GM23338 (cell line): Measurements from ENCODE around the gene PBOV1. TPM values are rescaled to one million over a fixed set of nuclear protein-coding genes. Genes with fewer than 3 reads are reported as not detected.

Experiments used
- ATAC-seq: fragments of 200-7000 bp; cut with Tn5 transposase; 3 replicates; pipeline ENCODE4 v1.9.1; 2020
- DNase-seq: peaks from one replicate; pipeline ENCODE4 v3.0.0-alpha.2; 2015; ENCODE audit warnings: low spot score
- H2AFZ ChIP-seq: fragments of 200-600 bp; sonication (generic); 2 replicates; pipeline ENCODE4 v1.8.0; 2016; ENCODE audit warnings: antibody characterized with exemption, mild to moderate bottlenecking, moderate library complexity
- H3F3A ChIP-seq: fragments of 200-600 bp; sonication (generic); replicated peaks from 2 replicates; pipeline ENCODE4 v1.8.0; 2017; ENCODE audit warnings: antibody characterized with exemption, mixed run types, low read depth
- H3K27ac ChIP-seq: fragments of 200-600 bp; sonication (generic); 2 replicates; pipeline ENCODE4 v1.6.1; 2016; ENCODE audit warnings: low read depth
- H3K27me3 ChIP-seq: fragments of 200-600 bp; sonication (generic); 2 replicates; pipeline ENCODE4 v1.8.0; 2016; ENCODE audit warnings: mild to moderate bottlenecking, mixed run types, moderate library complexity; ENCODE audit not compliant: insufficient read depth
- H3K36me3 ChIP-seq: fragments of 200-600 bp; sonication (generic); 2 replicates; pipeline ENCODE4 v1.8.0; 2016; ENCODE audit warnings: mild to moderate bottlenecking; ENCODE audit not compliant: insufficient read depth
- H3K4me1 ChIP-seq: fragments of 200-600 bp; sonication (generic); 2 replicates; pipeline ENCODE4 v1.8.0; 2016; ENCODE audit warnings: mild to moderate bottlenecking, moderate library complexity; ENCODE audit not compliant: insufficient read depth
- H3K4me2 ChIP-seq: fragments of 200-600 bp; sonication (generic); 2 replicates; pipeline ENCODE4 v1.7.1; 2017; ENCODE audit warnings: mixed run types
- H3K4me3 ChIP-seq: fragments of 200-600 bp; sonication (generic); 2 replicates; pipeline ENCODE4 v1.6.1; 2016; ENCODE audit warnings: mixed run types
- H3K79me2 ChIP-seq: fragments of 200-600 bp; sonication (generic); replicated peaks from 2 replicates; pipeline ENCODE4 v1.8.0; 2017; ENCODE audit warnings: mild to moderate bottlenecking; ENCODE audit not compliant: insufficient read depth
- H3K9me2 ChIP-seq: fragments of 200-600 bp; sonication (generic); 2 replicates; pipeline ENCODE4 v1.8.0; 2017; ENCODE audit not compliant: insufficient read depth
- H4K20me1 ChIP-seq: fragments of 200-600 bp; sonication (generic); replicated peaks from 2 replicates; pipeline ENCODE4 v1.8.0; 2017; ENCODE audit warnings: mild to moderate bottlenecking; ENCODE audit not compliant: insufficient read depth
- H3K27ac Mint-ChIP-seq: 2 replicates; pipeline ENCODE4 v1.8.0; 2020; ENCODE audit warnings: inconsistent platforms, mild to moderate bottlenecking, moderate library complexity, mixed read lengths
- H3K27me3 Mint-ChIP-seq: 3 replicates; pipeline ENCODE4 v1.8.0; 2022; ENCODE audit warnings: low read depth, mild to moderate bottlenecking, moderate library complexity, mixed read lengths, inconsistent platforms; ENCODE audit not compliant: insufficient read depth, poor library complexity
- H3K36me3 Mint-ChIP-seq: 3 replicates; pipeline ENCODE4 v1.8.0; 2021; ENCODE audit warnings: low read depth, mild to moderate bottlenecking, inconsistent platforms, moderate library complexity, mixed read lengths
- H3K4me1 Mint-ChIP-seq: 3 replicates; pipeline ENCODE4 v1.8.0; 2020; ENCODE audit warnings: mild to moderate bottlenecking, inconsistent platforms, mixed read lengths
- H3K4me3 Mint-ChIP-seq: 3 replicates; pipeline ENCODE4 v1.8.0; 2021; ENCODE audit warnings: moderate library complexity, mild to moderate bottlenecking, inconsistent platforms, mixed read lengths
- H3K9me3 Mint-ChIP-seq: 3 replicates; pipeline ENCODE4 v1.8.0; 2020; ENCODE audit warnings: moderate library complexity, mild to moderate bottlenecking, inconsistent platforms, mixed read lengths
- CREB1 ChIP-seq: fragments of 250-450 bp; sonication (Bioruptor Pico); IDR thresholded peaks from 2 replicates; pipeline ENCODE4 v1.5.0; 2020; ENCODE audit warnings: low read depth, mild to moderate bottlenecking, moderate library complexity
- CTCF ChIP-seq, 2 experiments: fragments of 200-600 bp in 1 of 2; sonication (generic) in 1 of 2; conservative IDR thresholded peaks; 2 replicates each; pipeline versions ENCODE4 v1.5.1 to v1.6.1; 2016 to 2017; ENCODE audit warnings: antibody characterized with exemption in 2 of 2, low read depth in 2 of 2, mild to moderate bottlenecking in 2 of 2, moderate library complexity in 1 of 2
- EZH2phosphoT487 ChIP-seq: fragments of 200-600 bp; sonication (generic); IDR thresholded peaks from one replicate; pipeline ENCODE4 v1.8.1; 2018; ENCODE audit warnings: antibody characterized with exemption; ENCODE audit not compliant: unreplicated experiment
- NANOG ChIP-seq: IDR thresholded peaks from 2 replicates; pipeline ENCODE4 v1.6.1; 2016; ENCODE audit warnings: antibody characterized with exemption, borderline replicate concordance
- REST ChIP-seq: IDR thresholded peaks from one replicate; pipeline ENCODE4 v1.6.1; 2018; ENCODE audit warnings: antibody characterized with exemption; ENCODE audit not compliant: unreplicated experiment
- ZNF114 ChIP-seq: fragments of 250-450 bp; sonication (Bioruptor Pico); IDR thresholded peaks from 2 replicates; pipeline ENCODE4 v1.5.0; 2020; ENCODE audit warnings: mild to moderate bottlenecking, moderate library complexity
- ZNF331 ChIP-seq: fragments of 250-450 bp; sonication (Bioruptor Pico); IDR thresholded peaks from 2 replicates; pipeline ENCODE4 v1.5.0; 2020; ENCODE audit warnings: low read depth, mild to moderate bottlenecking, moderate library complexity
- polyA plus RNA-seq: library from polyadenylated mRNA; unstranded; fragments of >200 nt; fragmentation: Nextera tagmentation; extraction: Ambion mirVana; gene quantifications from 2 replicates; pipeline ENCODE4 v1.2.1, GENCODE V29; 2016
- total RNA-seq: library from RNA; depleted of rRNA; stranded (reverse); fragments of >200 nt; shearing (Covaris generic); gene quantifications from 2 replicates; pipeline ENCODE4 v1.2.3, GENCODE V29; 2014

PBOV1 gene
- total and polyA plus RNA-seq, 2 experiments from 2014 or later = not detected

- Histone ChIP-seq H3K79me2 (no peaks in the 10 kb centered on the region), H3K4me2 (no peak overlapping the region), H3K9me2 (no peaks in the 10 kb centered on the region), H3K4me1 (no peaks in the 10 kb centered on the region), H3K36me3 (no peaks in the 10 kb centered on the region), H3F3A (no peaks in the 10 kb centered on the region), H4K20me1 (no peaks in the 10 kb centered on the region), H3K27me3 (no peaks in the 10 kb centered on the region), H3K27ac (no peak overlapping the region), H3K4me3 (no peak overlapping the region), H2AFZ (no peak overlapping the region)
- ATAC-seq (peak; percentile 28; the same call in 1 of the 3 replicates), DNase-seq (no peak)
- Mint-ChIP-seq H3K4me3 (no peak overlapping the region), H3K27ac (no peak overlapping the region), H3K4me1 (peaks cover 28% of the 10 kb centered on the region), H3K9me3 (no peaks in the 10 kb centered on the region), H3K36me3 (no peaks in the 10 kb centered on the region), H3K27me3 (no peaks in the 10 kb centered on the region)
- no peak for TF ChIP-seq ZNF331 (CRISPR knock-in tag)
- no peak for TF ChIP-seq CTCF (conservative IDR thresholded peaks at IDR 0.05; ENCODE audit: low read depth in 2 of 2)
- no peak for TF ChIP-seq REST
- TF ChIP-seq EZH2phosphoT487 = no peak
- no peak for TF ChIP-seq CREB1 (CRISPR knock-in tag)
- no peak for TF ChIP-seq ZNF114 (CRISPR knock-in tag)
Measured at GRCh38 chr6:138229663-138230179, 11.4 kb upstream of the PBOV1 start.

- Mint-ChIP-seq H3K9me3 (no peaks in the 10 kb centered on the region), H3K27ac (no peak overlapping the region), H3K4me3 (no peak overlapping the region), H3K4me1 (peaks cover 28% of the 10 kb centered on the region), H3K27me3 (no peaks in the 10 kb centered on the region), H3K36me3 (no peaks in the 10 kb centered on the region)
- Histone ChIP-seq H3K27ac (no peak overlapping the region), H3K4me1 (no peaks in the 10 kb centered on the region), H3K27me3 (no peaks in the 10 kb centered on the region), H3K36me3 (no peaks in the 10 kb centered on the region), H3K79me2 (no peaks in the 10 kb centered on the region), H2AFZ (no peak overlapping the region), H3K4me2 (no peak overlapping the region), H3K4me3 (no peak overlapping the region), H3F3A (no peaks in the 10 kb centered on the region), H3K9me2 (no peaks in the 10 kb centered on the region), H4K20me1 (no peaks in the 10 kb centered on the region)
- no peak for ATAC-seq
- no peak for DNase-seq
- no peak for TF ChIP-seq NANOG
Measured at GRCh38 chr6:138229072-138229471, 10.8 kb upstream of the PBOV1 start.
